ENCODE measurements around the gene HIPK2. TPM values are rescaled to one million over a fixed set of nuclear protein-coding genes. Genes with fewer than 3 reads are reported as not detected.
A peak's percentile ranks its signal among the peaks of the same experiment; 100 is the strongest.
"Not testable (repeated sequence)": the region's sequence is repeated elsewhere in the genome, so short reads cannot be mapped to it uniquely, and the experiment has no call there.

Gene HIPK2
- total and polyA plus RNA-seq, 3 experiments from 2014 or later: 1.7 to 22.7 (median 21.2) TPM

DNA sequence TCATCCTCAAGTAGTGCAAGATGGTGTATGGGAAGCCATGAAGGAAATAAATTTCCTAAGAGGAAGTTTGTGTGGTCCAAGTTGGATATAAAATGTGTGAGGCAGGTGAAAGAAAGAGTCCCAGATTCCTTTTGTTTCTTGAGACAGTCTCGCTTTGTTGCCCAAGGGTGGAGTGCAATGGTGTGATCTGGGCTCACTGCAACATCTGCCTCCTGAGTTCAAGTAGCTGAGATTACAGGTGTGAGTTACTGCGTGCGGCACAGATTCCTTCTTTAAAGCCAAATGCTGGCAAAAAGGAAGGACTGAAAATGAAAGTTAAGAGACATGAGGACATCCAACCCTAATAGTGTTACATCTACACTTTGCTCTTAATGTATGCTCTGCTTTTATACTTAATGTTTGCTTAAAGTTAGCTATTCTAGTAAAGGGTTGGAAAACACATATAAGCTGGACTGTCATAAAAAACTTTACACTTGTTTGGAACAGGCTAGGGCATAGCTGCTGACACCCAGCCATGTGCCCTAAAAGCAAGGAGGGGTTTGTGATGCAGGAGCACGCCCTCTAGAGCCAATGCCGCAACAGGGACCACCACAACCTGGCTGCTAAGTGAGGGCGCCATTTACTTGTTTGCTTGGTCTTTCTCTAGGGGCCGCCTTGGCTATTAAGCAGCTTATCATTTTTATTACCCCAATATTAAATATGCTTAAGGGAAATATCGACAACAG is 219.8 kb downstream of the HIPK2 start:
- Mint-ChIP-seq H3K4me3 (no peak overlapping the region), H3K9me3 (peaks cover 0 to 4% (median 0%) of the 10 kb centered on the region in 5 donors), H3K36me3 (peaks cover 0 to 9% (median 0%) of the 10 kb centered on the region in 3 donors), H3K27me3 (peaks cover 12 to 24% of the 10 kb centered on the region in 2 donors), H3K4me1 (no peaks in the 10 kb centered on the region), H3K27ac (no peak overlapping the region)
- ChIA-PET POLR2A (no interaction called here), CTCF (interaction anchor here (1.3 kb wide), 1 partner anchor 44 kb away, joined by 3 read pairs; no protein-coding TSS in a partner anchor)
- DNase-seq: no peak
- no peak overlapping the region for H3K4me3 ChIP-seq (ENCODE audit: low read length)
- no peaks in the 10 kb centered on the region for H3K9me3 ChIP-seq (ENCODE audit: low read length)
- H3K36me3 ChIP-seq (ENCODE audit: insufficient read depth, low read length): no peaks in the 10 kb centered on the region
- H3K27me3 ChIP-seq (ENCODE audit: insufficient read depth, low read length, poor library complexity, severe bottlenecking): no peaks in the 10 kb centered on the region
- H3K4me1 ChIP-seq (ENCODE audit: insufficient read depth, low read length): no peaks in the 10 kb centered on the region
- no peak overlapping the region for H3K27ac ChIP-seq (ENCODE audit: low read depth, low read length)

DNA sequence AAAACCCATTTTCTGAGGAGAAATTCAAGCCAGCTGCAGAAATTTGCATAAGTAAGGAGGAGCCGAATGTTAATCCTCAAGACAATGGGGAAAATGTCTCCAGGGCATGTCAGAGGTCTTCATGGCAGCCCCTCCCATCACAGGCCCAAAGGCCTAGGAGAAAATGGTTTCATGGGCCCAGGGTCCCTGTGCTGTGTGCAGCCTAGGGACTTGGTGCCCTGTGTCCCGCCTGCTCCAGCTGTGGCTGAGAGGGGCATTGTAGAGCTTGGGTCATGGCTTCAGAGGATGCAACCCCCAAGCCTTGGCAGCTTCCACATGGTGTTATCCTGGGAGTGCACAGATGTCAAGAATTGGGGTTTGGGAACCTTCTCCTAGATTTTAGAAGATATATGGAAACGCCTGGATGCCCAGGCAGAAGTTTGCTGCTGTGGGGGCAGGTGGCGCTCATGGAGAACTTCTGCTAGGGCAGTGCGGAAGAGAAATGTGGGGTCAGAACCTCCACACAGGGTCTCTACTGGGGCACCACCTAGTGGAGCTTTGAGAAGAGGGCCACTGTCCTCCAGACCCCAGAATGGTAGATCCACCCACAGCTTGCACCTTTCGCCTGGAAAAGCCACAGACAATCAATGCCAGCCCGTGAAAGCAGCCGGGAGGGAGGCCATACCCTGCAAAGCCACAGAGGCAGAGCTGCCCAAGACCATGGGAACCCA is 223.7 kb downstream of the HIPK2 start:
- H3K27me3 ChIP-seq (ENCODE audit: insufficient read depth, low read length, poor library complexity, severe bottlenecking); H3K36me3 ChIP-seq (ENCODE audit: insufficient read depth, low read length); H3K27ac Mint-ChIP-seq; H3K36me3 Mint-ChIP-seq; H3K4me3 Mint-ChIP-seq; H3K9me3 Mint-ChIP-seq; DNase-seq; H3K4me1 ChIP-seq (ENCODE audit: insufficient read depth, low read length); H3K27ac ChIP-seq (ENCODE audit: low read depth, low read length); H3K4me1 Mint-ChIP-seq; H3K9me3 ChIP-seq (ENCODE audit: low read length); POLR2A ChIA-PET; CTCF ChIA-PET; H3K4me3 ChIP-seq (ENCODE audit: low read length): not testable (repeated sequence)
- H3K27me3 Mint-ChIP-seq: peaks cover 8 to 18% of the 10 kb centered on the region in 2 donors

DNA sequence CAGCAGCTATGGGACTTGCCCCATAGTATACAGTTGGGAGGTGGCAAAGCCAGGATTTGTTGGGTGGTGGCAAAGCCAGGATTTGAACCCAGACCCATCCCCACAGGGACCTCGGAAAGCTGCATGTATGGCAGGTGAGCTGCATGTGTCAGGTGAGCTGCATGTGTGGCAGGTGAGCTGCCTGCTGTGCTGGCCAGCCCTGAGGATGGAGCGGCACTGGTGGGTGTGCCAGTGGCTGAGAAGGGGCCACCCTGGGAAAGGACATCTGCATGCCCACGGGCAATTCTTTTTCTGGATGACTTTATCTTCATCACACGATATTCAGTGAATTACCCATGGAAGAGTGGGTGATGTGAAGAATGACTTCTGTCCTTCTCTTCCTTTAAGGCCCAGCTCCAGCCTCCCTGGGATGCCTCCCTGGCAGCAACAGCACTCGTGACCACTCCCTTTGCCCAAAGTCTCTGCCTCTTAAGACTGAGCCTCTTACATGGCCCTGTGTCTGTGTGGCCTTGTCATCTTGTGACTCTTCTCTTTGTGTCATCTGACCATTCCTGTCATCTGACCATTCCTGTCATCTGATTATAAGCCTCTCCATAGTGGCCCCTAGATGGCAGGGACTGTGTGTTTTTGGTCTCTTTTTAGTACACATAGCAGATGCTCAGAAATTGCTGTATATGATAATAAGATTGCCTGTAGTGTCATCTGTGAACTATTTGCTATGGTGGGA is 229.3 kb downstream of the HIPK2 start:
- Mint-ChIP-seq H3K27me3 (peaks cover under 1 to 3% of the 10 kb centered on the region in 2 donors), H3K9me3 (no peaks in the 10 kb centered on the region), H3K27ac (peak overlapping the region in 1 of 8 donors; percentile 62), H3K4me3 (no peak overlapping the region), H3K36me3 (no peaks in the 10 kb centered on the region), H3K4me1 (no peaks in the 10 kb centered on the region)
- no peak for DNase-seq
- H3K4me1 ChIP-seq (ENCODE audit: insufficient read depth, low read length): no peaks in the 10 kb centered on the region
- no peaks in the 10 kb centered on the region for H3K27me3 ChIP-seq (ENCODE audit: insufficient read depth, low read length, poor library complexity, severe bottlenecking)
- no peaks in the 10 kb centered on the region for H3K36me3 ChIP-seq (ENCODE audit: insufficient read depth, low read length)
- POLR2A ChIA-PET: no interaction called here
- CTCF ChIA-PET: no interaction called here
- no peaks in the 10 kb centered on the region for H3K9me3 ChIP-seq (ENCODE audit: low read length)
- H3K4me3 ChIP-seq (ENCODE audit: low read length): no peak overlapping the region
- H3K27ac ChIP-seq (ENCODE audit: low read depth, low read length): no peak overlapping the region

DNA sequence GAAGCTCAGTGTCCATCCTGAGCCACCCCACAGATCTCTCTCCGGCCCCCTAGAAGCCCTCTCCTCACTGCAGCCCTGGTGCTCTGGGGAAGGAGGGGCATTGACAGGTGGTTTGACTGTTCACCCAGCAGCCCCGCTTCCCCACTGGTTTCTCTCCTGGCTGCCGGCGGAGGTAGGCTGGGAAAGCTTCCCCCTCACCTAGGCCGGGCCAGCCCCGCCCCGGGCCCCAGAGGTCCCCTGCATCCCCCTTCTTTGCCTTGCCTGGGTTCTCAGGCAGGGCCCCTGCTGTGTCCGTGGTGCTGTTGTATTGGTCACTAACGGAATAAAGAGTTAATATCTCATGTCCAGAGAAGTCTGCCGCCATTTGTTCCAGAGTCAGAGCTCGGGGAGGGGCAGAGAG is 233.2 kb downstream of the HIPK2 start:
- DNase-seq: no peak

DNA sequence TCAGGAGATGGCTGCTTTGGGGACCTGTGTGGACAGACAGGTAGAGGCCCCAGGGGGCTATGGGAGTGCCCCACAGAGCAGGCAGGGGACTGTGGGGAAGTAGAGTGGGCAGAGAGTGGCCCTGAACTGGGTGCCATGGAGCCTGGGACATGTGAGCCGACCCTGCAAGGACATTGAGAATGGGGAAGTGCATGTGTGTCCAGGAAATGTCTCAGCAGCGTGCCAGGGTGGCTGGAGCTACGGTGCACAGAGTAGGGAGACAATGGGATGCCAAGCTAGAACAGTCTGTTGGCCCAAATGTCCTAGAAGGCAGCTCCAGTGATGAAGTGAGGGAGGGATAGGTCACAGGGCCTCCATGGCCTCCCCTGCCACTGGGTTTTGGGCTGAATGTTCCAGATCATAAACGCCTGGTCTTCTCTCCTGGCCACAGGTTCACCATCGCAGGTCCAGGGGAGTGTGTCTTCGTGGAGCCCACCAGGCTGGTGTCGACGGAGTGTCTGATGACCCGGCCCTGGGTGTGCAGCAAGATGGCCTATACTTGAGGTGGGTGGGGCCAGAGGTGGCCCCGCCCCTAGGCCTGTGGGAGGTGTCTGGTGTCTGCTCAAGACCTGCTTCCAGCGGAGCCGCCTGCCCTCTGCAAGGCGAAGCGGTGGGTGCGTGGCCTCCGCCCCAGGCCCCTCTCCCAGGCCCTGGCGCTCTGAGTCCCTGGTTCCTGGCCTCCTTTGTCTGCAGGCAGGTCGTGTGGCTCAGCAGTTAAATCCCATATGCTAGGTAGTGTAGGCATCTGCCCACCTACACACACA is 233.8 kb downstream of the HIPK2 start:
- no peaks in the 10 kb centered on the region for H3K27me3 Mint-ChIP-seq
- Histone ChIP-seq H3K9me3 (ENCODE audit: low read length) (no peaks in the 10 kb centered on the region), H3K27me3 (ENCODE audit: insufficient read depth, low read length, poor library complexity, severe bottlenecking) (no peaks in the 10 kb centered on the region), H3K27ac (ENCODE audit: low read depth, low read length) (peak overlapping the region; percentile 16), H3K4me1 (ENCODE audit: insufficient read depth, low read length) (no peaks in the 10 kb centered on the region), H3K36me3 (ENCODE audit: insufficient read depth, low read length) (no peaks in the 10 kb centered on the region), H3K4me3 (ENCODE audit: low read length) (no peak overlapping the region)
- DNase-seq: no peak
- H3K36me3 Mint-ChIP-seq: no peaks in the 10 kb centered on the region
- H3K9me3 Mint-ChIP-seq: no peaks in the 10 kb centered on the region
- H3K27ac Mint-ChIP-seq: no peak overlapping the region
- H3K4me1 Mint-ChIP-seq: no peaks in the 10 kb centered on the region
- no peak overlapping the region for H3K4me3 Mint-ChIP-seq
- CTCF ChIA-PET: no interaction called here
- POLR2A ChIA-PET: no interaction called here

More for the DNA sequence above, 233.2 kb downstream of the HIPK2 start:
- Histone ChIP-seq H3K36me3 (ENCODE audit: insufficient read depth, low read length) (no peaks in the 10 kb centered on the region), H3K4me1 (ENCODE audit: insufficient read depth, low read length) (no peaks in the 10 kb centered on the region), H3K27me3 (ENCODE audit: insufficient read depth, low read length, poor library complexity, severe bottlenecking) (no peaks in the 10 kb centered on the region), H3K4me3 (ENCODE audit: low read length) (no peak overlapping the region), H3K9me3 (ENCODE audit: low read length) (no peaks in the 10 kb centered on the region), H3K27ac (ENCODE audit: low read depth, low read length) (no peak overlapping the region)
- H3K4me1 Mint-ChIP-seq: no peaks in the 10 kb centered on the region
- no peak overlapping the region for H3K4me3 Mint-ChIP-seq
- POLR2A ChIA-PET: no interaction called here
- H3K27me3 Mint-ChIP-seq: no peaks in the 10 kb centered on the region
- H3K27ac Mint-ChIP-seq: no peak overlapping the region
- H3K9me3 Mint-ChIP-seq: no peaks in the 10 kb centered on the region
- no peaks in the 10 kb centered on the region for H3K36me3 Mint-ChIP-seq
- CTCF ChIA-PET: no interaction called here

DNA sequence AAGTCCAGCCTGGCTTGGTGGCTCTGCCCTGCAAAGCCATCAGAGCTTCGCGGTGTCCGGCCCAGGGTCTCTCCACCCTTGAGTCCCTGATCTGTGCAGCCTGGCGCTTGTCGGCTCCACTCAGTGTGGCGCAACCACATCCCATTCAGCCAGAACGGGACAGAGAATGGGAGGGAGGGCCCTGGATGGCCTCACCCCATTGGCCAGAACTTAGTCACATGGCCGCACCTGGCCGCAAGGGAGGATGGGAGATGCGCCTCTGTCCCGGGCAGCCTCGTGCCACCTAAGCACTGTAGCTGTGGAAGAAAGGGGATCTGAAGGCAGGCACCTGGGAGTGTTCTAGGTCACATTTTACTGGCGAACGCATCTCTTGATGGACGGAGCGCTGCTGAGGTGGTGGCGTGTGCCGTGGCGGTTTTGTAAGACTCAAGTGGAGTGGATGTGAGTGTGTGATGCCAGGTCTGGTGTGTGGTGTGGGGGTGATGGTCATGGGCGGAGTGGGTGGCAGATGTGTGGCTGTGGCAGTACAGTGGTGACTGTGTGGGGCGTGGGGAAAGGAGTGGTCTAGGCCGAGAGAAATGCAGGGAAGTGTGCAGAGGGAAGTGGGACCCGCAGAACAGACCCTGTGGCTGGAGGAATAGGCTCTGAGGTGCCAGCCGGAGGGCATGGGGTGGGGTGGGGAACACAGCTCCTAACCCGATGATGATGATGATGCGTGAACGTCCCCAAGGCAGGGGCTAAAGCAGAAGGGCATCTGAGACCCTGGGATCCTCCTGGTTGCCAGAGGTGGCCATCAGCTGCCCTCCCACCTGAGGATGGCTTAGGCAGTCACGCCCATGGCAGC is 235.3 kb downstream of the HIPK2 start:
- Mint-ChIP-seq H3K36me3 (no peaks in the 10 kb centered on the region), H3K4me3 (no peak overlapping the region), H3K4me1 (no peaks in the 10 kb centered on the region), H3K27me3 (no peaks in the 10 kb centered on the region), H3K9me3 (no peaks in the 10 kb centered on the region), H3K27ac (no peak overlapping the region)
- CTCF ChIA-PET: no interaction called here
- H3K4me1 ChIP-seq (ENCODE audit: insufficient read depth, low read length): no peaks in the 10 kb centered on the region
- H3K4me3 ChIP-seq (ENCODE audit: low read length): no peak overlapping the region
- no peak for DNase-seq
- H3K27me3 ChIP-seq (ENCODE audit: insufficient read depth, low read length, poor library complexity, severe bottlenecking): no peaks in the 10 kb centered on the region
- POLR2A ChIA-PET: no interaction called here
- peak overlapping the region; percentile 0 for H3K27ac ChIP-seq (ENCODE audit: low read depth, low read length)
- H3K9me3 ChIP-seq (ENCODE audit: low read length): no peaks in the 10 kb centered on the region
- no peaks in the 10 kb centered on the region for H3K36me3 ChIP-seq (ENCODE audit: insufficient read depth, low read length)

DNA sequence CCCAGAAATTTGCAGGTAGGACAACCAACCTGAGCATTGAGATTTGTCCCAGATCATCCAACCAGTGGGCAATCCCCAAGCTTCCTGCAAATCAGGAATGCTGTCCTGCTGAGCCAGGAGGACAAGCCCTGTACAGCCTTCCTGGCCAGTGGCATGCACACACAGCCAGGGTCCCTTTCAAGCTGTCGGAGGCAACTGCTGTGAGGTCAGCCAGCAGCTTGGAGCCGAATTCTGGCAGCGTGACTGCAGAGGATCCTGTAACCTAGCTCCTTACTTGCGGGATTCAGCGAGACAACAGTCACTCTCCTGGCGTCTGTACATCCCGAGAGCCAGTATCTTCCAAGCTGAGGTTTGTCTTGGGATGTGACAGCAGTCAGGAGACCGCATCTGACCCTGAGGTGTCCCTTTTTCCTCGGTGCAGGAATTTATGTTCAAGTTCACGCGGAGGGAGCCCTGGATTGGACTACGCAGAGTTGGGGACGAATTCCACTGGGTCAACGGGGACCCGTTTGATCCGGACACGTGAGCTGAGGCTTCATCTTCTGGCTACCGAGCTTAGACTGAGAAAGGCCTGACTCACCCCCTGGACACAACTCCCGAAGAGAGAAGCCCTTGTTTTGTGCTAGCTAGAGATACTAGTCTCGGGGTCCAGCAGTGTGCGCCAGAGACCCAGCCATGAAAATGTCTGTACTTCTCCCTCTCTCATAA is 236.0 kb downstream of the HIPK2 start:
- Mint-ChIP-seq H3K27ac (no peak overlapping the region), H3K4me1 (no peaks in the 10 kb centered on the region), H3K9me3 (no peaks in the 10 kb centered on the region), H3K4me3 (no peak overlapping the region), H3K27me3 (no peaks in the 10 kb centered on the region), H3K36me3 (no peaks in the 10 kb centered on the region)
- H3K36me3 ChIP-seq (ENCODE audit: insufficient read depth, low read length): no peaks in the 10 kb centered on the region
- no peaks in the 10 kb centered on the region for H3K4me1 ChIP-seq (ENCODE audit: insufficient read depth, low read length)
- H3K4me3 ChIP-seq (ENCODE audit: low read length): no peak overlapping the region
- POLR2A ChIA-PET: no interaction called here
- peak overlapping the region; percentile 0 for H3K27ac ChIP-seq (ENCODE audit: low read depth, low read length)
- DNase-seq: no peak
- CTCF ChIA-PET: no interaction called here
- H3K27me3 ChIP-seq (ENCODE audit: insufficient read depth, low read length, poor library complexity, severe bottlenecking): no peaks in the 10 kb centered on the region
- H3K9me3 ChIP-seq (ENCODE audit: low read length): no peaks in the 10 kb centered on the region
